Activated CD8-positive, alpha-beta memory T cell treated with anti-CD3 and anti-CD28 coated beads for 24 hours (primary cell): Measurements from ENCODE around the gene PPARG.
"Not testable (repeated sequence)": the region's sequence is repeated elsewhere in the genome, so short reads cannot be mapped to it uniquely, and the experiment has no call there.

ENCODE experiments used
- DNase-seq: peaks from one replicate; pipeline ENCODE4 v3.0.0-alpha.2; 2020

PPARG gene

DNA sequence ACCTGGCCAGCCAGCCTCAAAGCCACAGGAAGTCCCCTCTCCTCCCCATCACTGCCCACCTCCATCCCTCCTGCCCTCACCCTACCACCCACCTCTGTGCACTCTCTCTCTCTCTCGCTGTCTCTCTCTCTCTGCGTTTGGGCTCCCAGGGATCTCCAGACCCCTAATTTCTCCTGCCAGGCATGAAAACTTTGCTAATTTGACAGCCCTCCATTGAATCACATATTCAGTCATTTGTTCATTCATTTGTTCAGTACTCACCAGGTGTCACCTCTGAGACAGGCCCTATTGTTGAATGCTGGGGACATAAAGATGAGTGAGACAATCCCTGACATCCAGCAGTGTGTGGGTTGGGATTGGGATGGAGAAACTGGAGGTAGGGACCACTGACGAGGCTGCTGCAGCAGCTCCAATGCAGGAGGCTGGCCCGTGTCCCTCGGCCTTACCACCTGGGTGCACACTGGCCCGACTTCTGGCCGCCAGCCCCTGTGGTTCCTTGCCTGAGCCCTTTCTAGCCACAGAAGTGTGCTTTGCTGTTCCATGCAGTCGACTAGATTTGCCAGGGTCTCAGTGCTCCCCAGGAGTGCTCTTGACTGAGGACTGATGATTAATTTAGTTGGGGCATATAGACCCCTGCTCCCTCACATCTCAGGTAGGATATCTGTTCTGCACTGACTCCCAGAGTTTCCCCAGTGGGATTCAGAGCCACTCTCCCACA lies 156.8 kb downstream of the PPARG start:
- DNase-seq, result no peak

DNA sequence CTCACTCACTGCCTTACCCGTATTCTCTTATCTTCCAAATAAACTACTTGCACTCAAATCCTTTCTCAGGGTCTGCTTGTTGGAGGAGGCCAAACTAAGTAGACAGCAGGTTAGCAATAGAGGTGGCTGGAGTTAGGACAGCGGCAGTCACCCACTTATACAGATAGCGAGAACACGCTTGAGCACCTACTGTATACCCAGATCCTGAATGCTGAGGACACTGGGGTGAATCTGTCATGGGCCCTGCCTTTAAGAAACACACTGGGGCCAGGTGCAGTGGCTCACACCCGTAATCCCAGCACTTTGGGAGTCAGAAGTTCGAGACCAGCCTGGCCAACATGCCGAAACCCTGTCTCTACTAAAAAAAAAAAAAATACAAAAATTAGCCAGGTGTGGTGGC lies 157.4 kb downstream of the PPARG start:
- no peak for DNase-seq

DNA sequence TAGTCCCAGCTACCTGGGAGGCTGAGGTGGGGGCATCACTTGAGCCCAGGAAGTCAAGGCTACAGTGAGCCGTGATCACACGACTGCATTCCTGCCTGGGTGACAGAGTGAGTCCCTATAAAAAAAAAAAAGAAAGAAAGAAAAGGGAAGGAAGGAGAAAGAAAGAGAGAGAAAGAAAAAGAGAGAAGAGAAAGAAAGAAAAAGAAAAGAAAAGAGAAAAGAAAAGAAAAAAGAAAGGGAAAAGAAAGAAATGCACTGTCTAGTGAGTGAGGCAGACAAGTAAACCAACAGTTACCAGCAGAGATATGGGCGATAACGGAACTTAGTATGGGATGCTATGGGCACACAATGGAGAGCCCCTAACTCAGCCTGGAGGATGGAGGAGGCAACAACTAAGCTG lies 158.2 kb downstream of the PPARG start:
- no peak for DNase-seq

DNA sequence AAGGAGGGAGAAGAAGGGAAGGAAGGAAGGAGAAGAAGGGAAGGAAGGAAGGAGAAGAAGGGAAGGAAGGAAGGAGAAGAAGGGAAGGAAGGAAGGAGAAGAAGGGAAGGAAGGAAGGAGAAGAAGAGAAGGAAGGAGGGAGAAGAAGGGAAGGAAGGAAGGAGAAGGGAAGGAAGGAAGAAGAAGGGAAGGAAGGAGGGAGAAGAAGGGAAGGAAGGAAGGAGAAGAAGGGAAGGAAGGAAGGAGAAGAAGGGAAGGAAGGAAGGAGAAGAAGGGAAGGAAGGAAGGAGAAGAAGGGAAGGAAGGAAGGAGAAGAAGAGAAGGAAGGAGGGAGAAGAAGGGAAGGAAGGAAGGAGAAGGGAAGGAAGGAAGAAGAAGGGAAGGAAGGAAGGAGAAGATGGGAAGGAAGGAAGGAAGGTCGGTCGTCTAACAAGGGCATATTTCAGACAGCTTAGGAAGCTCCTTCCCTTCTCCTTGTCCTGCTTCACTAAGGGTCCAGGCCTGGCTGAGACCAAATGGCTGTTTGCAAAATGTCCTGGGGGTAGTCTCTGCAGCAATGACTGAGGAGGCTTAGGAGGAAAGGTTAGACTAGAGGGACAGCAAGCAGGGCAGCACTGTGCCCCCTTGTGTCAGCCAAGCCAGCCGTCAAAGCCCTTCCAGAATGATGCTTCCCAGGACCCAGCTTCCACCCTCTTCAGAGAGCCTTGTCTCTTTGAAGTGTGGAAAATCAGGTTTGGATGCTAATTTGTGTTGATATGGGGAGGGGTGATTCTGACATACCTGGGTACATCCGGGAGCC lies 159.7 kb downstream of the PPARG start:
- not testable (repeated sequence) for DNase-seq

DNA sequence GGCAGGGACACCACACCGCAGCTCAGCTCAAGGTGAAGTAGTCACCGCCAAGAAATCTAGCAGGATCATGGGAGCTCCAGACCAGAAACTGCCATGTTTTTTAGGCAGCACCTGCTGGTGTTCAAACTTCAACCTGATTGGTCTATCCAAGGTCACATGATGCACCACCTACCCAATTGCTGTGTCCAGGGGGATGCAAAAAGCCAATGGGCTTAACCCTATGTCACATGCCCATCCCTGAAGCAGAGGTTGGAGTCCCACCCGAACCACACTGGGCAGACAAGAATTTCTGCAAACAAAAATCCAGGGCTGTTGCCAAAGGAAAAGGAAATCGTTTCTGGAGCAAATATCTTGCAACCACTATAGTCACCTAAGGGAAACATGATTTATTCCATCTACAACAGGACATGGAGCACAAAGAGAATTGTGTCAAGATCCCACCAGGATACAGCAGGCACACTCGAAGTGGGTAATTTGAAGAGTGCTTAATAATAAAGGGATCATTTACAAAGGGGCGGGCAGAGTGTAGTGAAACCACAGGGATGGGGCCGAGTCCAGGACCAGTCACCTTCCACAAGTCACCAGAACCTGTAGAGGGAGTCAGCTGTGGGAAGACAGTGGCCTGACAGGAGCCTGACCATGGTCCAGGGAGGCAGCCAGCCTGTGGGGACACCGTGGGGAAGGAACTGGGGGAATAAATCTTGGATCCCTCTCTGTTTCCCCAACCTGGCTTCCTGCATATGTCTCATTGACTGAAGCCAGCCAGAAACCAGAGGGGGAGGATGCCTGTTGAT lies 161.2 kb downstream of the PPARG start:
- no peak for DNase-seq

DNA sequence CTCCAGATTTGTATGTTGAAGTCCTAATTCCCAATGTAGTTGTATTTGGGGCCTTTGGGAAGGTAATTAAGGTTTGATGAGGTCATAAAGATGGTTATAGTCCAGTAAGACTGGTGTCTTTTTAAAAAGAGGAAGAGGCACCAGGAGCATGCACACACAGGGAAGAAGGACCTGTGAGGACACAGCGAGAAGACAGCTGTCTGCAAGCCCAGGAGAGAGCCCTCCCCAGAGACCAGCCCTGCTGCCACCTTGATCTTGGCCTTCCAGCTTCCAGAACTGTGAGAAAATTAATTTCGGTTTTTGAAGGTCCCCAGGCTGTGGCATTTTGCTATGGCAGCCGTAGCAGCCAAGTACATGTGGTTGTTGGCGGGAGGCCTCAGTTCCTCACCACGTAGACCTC lies 162.6 kb downstream of the PPARG start:
- no peak for DNase-seq

DNA sequence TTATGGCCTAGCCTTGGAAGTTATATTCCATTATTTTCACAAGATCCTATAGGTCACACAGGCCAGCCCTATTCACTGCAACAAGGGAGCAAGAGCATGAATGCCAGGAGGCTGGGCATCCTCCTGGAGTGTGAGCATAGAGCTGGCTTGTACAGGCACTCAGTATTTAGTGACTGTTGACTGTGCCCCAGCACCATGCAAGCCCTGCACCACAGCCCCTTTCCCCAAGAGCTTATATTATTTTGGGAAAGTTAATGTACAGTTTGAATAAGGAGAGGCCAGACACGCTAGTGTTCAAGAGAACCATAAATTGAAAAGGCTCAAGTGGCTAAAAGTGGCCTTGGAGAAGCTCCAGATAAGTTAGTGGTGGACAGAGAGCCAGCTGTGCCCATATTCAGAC lies 163.1 kb downstream of the PPARG start:
- DNase-seq, result no peak

DNA sequence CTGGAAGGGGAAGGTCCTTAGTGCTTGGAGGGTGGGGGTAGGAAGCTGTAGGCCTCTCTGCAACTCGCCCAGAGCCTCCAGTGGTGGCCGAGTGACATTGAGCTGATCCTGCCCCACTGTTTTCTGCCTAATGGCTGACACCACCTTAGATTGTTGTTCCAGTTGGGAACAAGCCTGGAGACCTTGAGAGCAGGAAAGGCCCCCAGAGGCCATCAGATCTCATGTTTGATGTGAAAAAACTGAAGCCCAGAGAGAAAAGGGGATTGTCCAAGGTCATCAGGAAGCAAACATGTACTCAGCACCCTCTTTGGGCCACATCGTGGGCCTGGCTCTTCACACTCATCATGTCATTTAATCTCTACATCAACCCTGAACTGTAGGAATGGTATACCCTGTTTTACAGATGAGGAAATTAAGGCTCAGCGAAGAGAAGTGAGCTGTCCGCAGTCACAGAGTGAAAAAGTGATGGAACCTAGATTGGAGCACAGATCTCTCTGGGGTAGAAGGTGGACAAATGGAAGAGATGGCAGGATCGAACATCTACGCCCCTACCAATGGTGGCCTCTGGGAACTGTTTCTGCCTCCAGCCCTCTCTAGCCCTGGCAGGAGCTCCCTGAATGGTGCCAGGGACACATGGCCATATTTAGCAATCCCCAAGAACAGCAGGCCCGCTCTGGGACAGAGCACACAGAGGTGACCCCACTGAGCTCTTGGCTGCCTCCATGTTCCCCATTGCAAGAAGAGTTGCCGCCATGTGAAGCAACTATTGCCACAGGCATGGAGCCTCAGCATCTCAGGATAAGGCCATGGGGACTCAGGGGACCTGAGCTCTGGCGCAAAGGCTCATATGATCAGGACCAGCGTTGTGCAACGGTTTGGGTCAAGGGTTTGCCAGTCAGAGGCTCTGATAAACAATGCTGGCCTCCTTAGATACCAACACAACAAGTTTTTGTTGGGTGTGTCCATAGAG lies 163.8 kb downstream of the PPARG start:
- DNase-seq, result no peak

DNA sequence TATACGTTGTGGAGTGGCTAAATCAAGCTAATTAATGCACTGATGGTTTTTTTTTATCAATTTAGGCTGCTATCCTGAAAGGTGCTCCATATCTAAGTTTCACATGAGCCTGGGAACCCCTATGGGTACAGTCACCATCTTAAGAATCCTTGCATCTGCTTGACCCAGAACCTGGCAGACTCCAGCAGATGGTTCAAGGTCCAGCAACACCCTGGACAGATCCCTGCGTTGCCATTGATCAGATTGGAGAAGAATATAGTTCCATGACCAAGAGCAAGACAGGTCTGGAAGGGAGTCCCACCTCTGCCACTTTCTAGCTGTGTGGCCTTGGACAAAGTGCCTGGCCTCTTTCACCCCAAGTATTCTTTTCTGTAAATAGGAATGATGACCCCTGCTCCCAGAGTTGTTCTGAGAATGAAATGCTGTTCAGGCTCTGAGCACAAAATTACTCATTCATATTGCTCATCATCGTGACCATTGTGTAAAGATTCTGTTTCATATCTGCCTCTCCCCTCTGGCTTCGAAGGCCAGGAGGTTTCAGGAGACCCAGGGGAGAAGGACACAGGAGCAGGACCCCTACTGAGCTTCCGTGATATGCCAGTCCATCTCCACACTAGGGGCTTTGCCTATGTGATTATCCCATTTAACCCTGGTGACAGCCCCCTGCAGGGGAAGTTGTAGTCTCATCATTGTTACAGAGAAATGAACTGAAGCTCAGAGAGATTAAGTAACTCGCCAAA lies 165.4 kb downstream of the PPARG start:
- DNase-seq, result no peak

DNA sequence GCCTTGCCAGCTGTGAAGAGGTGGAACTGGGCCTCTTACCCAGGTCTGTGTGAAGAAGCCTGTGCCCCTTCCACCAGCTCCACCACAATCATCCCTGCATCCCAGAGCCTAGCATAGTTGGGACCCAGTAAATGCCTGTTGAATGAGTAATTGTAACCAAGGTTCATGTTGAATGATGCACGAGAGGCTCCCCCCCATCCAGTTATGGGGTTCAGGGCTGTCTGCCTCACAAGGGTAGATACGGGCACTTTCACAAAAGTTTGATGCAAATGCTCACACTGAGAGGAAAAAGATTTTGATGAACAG lies 165.9 kb downstream of the PPARG start:
- DNase-seq, result no peak

DNA sequence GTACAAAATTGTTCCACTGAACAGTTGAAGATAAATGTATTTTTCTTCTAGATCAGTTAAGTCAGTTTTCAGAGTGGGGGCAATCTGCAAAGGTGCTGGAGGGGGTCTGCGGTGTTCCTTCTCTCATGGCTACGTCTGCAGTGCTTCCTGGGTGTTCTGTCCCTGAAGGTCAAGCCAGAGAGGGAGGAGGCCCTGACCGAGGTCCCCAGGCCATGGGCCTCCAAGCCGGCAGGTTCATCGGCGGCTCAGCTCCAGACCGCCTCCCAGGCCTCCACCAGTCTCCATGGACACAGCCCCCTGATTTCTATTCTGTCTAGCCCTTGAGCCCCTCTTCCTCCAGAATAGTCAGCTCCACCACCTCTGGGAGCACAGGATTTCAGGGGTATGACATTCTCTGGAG lies 166.9 kb downstream of the PPARG start:
- DNase-seq, result no peak

DNA sequence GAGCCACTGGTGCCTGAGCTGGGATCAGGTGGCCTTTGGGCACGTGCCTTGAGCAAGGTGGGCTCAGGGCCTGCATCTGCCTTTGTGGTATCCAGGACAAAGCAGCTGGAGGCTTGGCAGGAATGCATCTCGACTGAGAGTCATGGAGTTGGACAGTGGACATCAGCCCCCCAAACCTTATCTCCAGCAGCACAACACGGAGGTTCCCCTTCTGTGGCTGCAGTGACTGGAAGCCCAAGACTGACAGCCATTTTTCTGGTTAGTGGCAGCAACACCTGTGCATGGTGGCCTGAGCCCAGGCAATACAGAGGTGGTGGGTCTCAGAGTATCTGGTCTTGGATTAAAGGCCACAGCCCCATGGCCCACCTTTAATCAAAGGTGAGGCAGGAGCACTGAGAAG lies 167.6 kb downstream of the PPARG start:
- DNase-seq, result no peak

DNA sequence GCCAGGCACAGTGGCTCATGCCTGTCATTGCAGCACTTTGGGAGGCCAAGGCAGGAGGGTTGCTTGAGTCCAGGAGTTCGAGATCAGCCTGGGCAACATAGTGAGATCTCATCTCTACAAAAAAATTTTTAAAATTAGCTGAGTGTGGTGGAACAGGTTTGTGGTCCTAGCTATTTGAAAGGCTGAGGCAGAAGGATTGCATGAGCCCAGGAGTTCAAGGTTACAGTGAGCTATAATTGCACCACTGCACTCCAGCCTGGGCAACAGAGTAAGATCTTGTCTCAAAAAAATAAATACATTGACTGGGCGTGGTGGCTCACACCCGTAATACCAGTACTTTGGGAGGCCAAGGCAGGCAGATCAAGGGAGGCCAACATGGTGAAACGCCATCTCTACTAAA lies 168.5 kb downstream of the PPARG start:
- not testable (repeated sequence) for DNase-seq

DNA sequence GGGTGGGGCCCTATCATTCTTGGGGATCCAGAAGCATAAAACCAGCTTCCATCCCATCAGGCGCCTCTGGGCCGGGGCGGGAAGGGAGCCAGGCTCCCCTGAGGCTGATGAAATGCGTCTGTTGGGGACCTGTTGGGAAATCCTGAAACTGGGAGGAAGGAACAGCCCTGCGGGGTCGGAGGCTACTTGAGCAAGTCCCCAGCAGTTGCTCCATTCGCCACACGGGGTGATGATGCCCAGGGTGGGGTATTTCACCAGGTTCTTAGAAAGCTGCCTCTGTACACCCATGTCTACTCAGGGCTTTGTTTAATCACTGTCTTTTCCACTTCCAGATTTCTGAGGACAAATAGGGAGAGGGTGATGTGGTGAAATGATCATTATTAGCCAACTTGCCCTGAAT lies 170.0 kb downstream of the PPARG start:
- DNase-seq, result no peak

DNA sequence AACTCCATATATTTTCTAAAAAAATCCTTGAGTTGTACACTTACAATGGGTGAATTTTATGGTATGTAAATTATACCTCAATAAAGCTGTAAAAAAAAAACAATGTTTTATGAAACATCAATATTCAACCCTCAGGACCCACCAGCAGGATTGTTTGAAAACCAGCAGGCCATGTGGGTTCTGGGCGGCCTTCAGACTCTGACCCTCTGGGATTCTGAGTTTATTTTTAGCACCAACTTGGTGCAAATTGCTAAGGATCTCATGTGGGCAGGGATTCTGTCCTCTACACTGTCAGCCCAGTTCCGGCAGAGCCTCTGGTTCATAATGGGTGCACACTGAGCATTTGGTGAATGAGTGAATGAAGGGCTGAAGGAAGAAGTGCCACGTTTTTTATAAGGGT lies 171.3 kb downstream of the PPARG start:
- DNase-seq, result no peak

DNA sequence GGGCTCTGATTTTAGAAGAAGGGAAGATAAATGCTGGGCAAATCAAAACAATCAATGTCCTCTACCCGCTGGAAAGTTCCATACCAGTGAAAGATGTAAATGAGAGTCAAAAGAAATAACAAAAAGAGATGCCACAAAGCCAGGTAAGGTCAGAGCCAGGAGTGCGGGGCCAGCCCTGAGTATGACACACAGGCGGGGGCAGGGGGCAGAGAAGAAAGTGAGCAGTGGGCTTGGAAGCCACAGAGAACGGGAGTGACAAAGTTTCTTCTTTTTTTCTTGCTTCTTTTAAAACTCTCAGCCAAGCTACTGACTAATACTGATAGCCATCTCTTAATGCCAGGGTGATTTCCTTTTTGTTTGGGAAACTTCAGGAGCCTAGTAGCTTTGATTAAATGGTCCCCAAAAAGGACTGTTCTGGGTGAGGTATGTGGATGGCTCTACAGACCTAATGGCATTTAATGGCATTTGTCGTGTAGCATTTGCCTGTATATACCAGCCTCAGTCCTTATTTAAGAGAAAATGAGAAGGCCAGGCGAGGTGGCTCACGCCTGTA lies 172.3 kb downstream of the PPARG start:
- DNase-seq, result no peak

DNA sequence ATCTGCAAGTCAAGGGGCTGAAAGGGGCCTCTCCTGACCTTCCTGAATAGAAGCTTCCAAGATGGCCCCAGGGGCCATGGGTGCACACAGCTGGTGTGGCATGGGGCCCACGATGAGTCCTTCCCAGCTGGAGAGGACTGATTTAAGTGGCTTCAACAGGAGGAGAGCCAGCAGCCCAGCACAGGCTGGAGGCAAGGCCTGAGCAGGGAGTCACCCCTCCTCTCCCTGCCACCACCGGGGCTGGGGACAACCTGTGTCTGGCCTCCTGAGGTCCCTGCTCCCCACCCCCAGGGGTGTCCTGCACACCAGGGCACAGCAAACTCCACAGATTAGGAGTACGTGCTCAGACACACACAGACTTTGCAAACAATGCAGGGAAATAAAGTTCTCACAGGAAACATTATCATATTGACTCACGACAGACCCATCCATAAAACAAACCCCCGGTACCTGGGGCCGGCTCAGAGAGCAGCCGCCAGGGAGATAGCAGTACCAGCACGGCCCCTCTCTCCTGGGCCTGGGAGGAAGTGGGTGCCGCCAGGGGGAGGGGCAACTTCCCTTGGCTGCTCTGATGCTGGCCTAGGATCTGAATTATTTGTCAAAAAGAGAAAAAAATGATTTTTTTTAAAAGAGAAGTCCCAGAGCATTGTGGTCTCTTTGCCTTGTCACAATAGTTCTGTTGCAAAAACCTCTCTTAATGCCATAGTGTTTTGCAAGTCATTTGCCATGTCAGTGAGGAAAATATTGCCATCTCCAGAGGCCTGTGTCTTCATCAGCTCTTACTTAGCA lies 173.5 kb downstream of the PPARG start:
- no peak for DNase-seq

DNA sequence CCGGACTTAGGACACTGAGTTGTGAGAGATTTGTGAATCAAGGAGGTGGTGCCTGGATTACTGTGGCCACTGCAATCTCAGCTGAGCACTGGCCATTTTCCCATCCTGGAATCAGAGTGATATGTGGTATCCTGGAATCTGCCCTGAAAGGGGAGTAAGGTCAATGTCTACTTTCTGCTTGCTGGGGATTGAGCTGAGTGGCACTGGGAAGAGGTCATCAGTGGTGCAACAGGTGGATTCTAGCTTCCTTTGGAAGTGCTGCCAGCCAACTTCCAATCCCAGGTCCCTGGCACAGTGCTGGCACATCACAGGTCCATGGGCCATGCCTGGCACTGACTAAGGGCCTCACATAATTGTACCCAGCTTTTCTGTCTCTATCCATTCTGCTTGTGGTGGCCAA lies 174.8 kb downstream of the PPARG start:
- DNase-seq, result no peak

DNA sequence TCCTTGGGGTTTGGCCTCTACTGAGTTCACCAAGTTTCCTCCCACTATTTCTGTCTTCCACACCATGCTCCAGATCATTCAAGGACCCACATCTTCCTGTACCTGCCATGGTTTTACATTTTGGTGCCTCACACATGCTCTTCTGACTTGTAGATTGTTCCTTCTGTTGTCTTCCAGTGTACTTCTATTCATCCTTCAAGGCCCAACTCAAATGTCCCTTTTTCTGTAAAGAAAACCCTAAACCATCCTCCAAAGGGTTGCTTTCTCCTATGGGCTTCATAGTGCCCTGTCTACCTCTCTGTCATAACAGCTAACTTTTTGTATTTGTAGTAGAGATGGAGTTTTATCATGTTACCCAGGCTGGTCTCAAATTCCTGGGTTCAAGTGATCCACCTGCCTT lies 175.3 kb downstream of the PPARG start:
- DNase-seq, result no peak

DNA sequence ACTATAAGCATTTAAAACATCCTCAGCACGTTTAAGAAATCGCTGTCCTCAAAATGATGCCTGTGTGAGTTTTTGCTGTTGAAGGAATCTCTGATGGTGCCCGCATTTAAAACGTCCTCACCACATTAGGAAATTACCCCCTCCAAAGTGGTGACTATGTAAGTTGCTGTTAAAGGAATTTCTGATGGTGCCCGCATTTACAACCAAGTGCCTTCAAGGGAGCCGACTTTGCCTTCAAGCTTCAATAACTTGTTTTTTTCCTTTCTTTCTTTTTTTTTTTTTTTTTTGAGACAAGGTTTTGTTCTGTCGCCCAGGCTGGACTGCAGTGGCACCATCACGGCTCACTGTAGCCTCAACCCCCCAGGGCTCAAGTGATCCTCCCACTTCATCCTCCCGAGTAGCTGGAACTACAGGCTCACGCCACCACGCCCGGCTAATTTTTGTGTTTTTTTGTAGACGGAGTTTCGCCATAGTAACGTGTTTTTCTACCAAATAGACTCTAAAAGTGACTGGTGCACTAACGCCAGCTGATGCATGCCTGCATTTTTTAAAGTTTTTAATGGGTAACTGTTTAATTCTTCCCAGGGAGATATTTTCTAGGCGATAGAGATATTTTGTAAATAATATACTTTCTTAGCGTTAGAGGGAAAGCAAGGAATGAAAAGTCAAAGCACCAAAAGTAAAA lies 176.4 kb downstream of the PPARG start:
- DNase-seq, result no peak
